GM10248 (cell line): ENCODE measurements around the gene FGD3.

Experiments
- CTCF ChIA-PET: fragments of 300-600 bp; sonication (Branson Sonifier 250); formaldehyde crosslinking; extraction: SDS; loops from one replicate; lab custom pipeline; 2021; ENCODE audit warnings: antibody characterized with exemption; lab: Yijun Ruan, JAX
- POLR2A ChIA-PET: fragments of 350-650 bp; sonication (Branson Sonifier 250); formaldehyde crosslinking; extraction: SDS; loops from one replicate; lab custom pipeline; 2020; ENCODE audit warnings: antibody characterized with exemption; lab: Yijun Ruan, JAX
- DNase-seq: peaks from one replicate; pipeline ENCODE4 v3.0.0; 2012; ENCODE audit errors: extremely low spot score
- CTCF ChIP-seq: IDR thresholded peaks from 2 replicates; pipeline ENCODE4 v1.5.1; 2012; ENCODE audit warnings: mild to moderate bottlenecking, low read depth; ENCODE audit errors: extremely low read depth, missing control alignments, control extremely low read depth

The FGD3 gene

DNA sequence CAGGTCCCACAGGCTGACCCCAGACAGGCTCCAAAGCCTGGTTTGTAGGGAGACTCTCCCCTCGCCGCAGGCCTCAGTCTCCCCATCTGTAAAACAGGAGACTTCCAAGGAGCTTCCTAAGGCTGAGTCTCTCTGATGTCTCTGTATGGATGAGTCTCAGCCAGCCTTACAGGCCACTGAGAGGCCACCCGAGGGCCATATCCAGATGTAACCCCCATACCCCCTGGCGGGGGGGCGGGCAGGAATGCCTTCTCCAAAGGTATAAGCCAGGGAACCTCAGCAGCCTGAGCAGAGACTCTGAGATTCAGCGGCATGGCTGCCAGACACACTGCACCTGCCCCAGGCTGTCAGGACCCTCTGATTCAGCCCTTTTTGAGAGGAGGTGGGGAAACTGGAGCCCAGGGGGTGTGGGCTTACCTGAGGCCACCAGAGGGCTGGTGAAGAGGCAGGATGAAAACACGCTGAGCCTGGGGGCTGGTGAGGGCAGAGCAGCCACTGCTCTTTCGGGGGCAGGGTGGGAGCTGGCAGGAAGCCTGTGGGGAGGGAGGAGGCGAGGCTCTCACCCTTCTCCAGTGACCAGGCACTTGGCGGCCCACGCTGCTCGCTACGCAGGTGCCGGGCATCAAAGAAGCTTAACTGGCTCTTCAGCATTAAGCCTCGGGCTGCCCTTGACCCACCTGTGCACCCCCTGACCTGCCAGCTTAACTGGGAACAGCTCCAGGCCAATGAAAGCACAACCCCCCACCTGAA is 105.6 kb downstream of the FGD3 start:
- TF ChIP-seq CTCF: no peak
- DNase-seq: no peak
- CTCF ChIA-PET: interaction anchor here (1.0 to 1.1 kb wide), 2 partner anchors 12 to 56 kb away, joined by 3 read pairs; no protein-coding TSS in a partner anchor
- POLR2A ChIA-PET: interaction anchor here (1.3 kb wide), 1 partner anchor 15 kb away, joined by 3 read pairs; no protein-coding TSS in a partner anchor

DNA sequence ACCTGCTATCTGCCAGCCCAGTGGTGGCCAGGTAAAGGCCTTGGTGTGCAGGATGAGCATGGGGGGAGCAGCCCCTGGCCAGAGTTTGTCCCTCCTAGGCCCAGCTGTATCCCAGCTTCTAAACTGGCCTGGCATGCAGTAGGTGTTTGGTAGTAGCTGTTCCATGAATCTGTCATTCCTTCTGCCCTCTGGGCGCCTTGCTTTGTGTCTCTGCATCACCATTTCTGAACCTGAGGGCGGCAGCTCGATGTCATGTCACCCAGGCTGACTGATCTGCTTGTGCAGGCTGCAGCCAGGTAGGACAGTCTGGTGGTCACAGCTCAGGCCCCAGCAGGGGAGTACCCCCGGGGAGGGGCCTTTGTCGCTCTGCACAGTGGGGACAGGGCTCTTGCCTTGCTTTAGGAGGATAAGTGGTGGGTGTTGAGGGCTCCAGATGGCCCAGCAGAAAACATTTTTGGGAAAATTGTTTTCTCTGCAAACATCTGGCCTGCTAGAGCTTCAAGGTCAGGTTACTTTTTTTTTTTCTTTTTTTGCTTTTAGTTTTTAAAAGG is 106.5 kb downstream of the FGD3 start:
- TF ChIP-seq CTCF: no peak
- ChIA-PET CTCF (interaction anchor here (1.0 to 1.1 kb wide), 2 partner anchors 11 to 55 kb away, joined by 3 read pairs; no protein-coding TSS in a partner anchor), POLR2A (interaction anchor here (0.7 kb wide), 1 partner anchor 50 kb away, joined by 3 read pairs; no protein-coding TSS in a partner anchor)
- DNase-seq: no peak

GRCh38 chr9:93054758-93055704 is 107.7 kb downstream of the FGD3 start:
- POLR2A ChIA-PET: interaction anchor here (0.6 to 0.7 kb wide), 2 partner anchors 51 to 298 kb away, joined by 3 to 7 read pairs; no protein-coding TSS in a partner anchor
- no peak for TF ChIP-seq CTCF
- DNase-seq: no peak
- CTCF ChIA-PET: interaction anchor here (1.7 kb wide), 1 partner anchor 10 kb away, joined by 4 read pairs; no protein-coding TSS in a partner anchor

GRCh38 chr9:93057042-93057702 is 109.8 kb downstream of the FGD3 start:
- POLR2A ChIA-PET: no interaction called here
- TF ChIP-seq CTCF: no peak
- CTCF ChIA-PET: interaction anchor here (0.8 to 1.8 kb wide), 3 partner anchors 9 to 54 kb away, joined by 3 to 6 read pairs (median 5); no protein-coding TSS in a partner anchor
- DNase-seq: no peak

GRCh38 chr9:93057703-93058354 is 110.5 kb downstream of the FGD3 start:
- DNase-seq: no peak
- TF ChIP-seq CTCF: no peak
- ChIA-PET CTCF (interaction anchor here (0.8 to 1.8 kb wide), 3 partner anchors 8 to 55 kb away, joined by 3 to 6 read pairs (median 5); no protein-coding TSS in a partner anchor), POLR2A (no interaction called here)
